ENCODE measurements around the gene TRPV2.

- no peak for TF ChIP-seq CTCF (conservative IDR thresholded peaks at IDR 0.05; ENCODE audit: low read length)
- TF ChIP-seq EZH2phosphoT487 (IDR thresholded peaks at IDR 0.05; ENCODE audit: borderline replicate concordance, low read depth, low read length) = no peak
Measured at GRCh38 chr17:16422416-16422815, 7.0 kb downstream of the TRPV2 start.

Measured in OCI-LY7 (cell line).